HPDE6-E6E7 (cell line): ENCODE measurements around the gene WIPI1.
"Not testable (repeated sequence)": the region's sequence is repeated elsewhere in the genome, so short reads cannot be mapped to it uniquely, and the experiment has no call there.

Experiments
- DNase-seq: peaks from one replicate; pipeline ENCODE4 v3.0.0; 2011; ENCODE audit warnings: missing footprints; ENCODE audit errors: extremely low spot score

WIPI1 gene

DNA sequence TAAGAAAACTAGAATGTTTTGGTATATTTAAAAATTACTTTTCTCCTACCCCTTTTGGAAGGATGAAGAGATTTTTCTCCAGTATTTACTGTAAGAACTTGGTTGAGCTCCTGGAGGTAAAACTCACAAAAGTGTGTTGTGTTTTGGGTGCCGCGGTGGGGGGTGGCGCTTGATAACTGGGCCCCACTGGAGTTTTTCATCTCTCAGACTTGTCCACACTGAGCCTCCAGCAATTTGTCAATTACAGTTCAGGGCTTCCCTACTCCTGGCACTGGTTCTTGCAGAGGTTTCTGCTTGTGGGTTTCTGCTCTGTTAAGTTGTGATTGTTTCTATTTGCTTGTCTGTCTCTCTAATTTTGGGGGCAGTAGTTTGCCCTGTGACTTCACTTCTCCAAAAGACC is 40.0 kb downstream of the WIPI1 start:
- no peak for DNase-seq

DNA sequence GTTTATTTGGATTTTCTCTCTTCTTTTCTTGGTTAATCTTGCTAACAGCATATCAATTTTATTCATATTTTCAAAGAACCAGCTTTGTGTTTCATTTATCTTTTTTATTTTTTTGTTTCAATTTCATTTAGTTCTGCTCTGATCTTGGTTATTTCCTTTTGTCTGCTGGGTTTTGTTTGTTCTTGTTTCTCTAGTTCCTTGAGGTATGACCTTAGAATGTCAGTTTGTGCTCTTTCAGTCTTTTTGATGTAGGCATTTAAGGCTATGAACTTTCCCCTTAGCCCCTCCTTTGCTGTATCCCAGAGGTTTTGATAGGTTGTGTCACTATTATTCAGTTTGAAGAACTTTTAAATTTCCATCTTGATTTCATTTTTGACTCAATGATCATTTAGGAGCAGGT is 42.4 kb downstream of the WIPI1 start:
- not testable (repeated sequence) for DNase-seq

DNA sequence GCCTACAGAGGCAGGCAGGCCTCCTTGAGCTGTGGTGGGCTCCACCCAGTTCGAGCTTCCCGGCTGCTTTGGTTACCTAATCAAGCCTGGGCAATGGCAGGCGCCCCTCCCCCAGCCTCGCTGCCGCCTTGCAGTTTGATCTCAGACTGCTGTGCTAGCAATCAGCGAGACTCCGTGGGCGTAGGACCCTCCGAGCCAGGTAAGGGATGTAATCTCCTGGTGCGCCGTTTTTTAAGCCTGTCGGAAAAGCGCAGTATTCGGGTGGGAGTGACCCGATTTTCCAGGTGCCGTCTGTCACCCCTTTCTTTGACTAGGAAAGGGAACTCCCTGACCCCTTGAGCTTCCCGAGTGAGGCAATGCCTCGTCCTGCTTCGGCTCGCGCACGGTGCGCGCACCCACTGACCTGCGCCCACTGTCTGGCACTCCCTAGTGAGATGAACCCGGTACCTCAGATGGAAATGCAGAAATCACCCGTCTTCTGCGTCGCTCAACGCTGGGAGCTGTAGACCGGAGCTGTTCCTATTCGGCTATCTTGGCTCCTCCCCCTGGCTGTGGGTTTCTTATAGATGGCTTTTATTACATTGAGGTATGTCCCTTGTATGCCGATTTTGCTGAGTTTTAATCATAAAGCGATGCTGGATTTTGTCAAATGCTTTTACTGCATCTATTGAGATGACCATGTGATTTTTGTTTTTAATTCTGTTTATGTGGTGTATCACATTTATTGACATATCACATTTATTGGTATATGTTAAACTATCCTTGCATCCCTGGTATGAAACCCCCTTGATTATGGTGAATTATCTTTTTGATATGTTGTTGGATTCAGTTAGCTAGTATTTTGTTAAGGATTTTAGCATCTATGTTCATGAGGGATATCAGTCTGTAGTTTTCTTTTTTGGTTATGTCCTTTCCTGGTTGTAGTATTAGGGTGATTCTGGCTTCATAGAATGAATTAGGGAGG is 43.4 kb downstream of the WIPI1 start:
- not testable (repeated sequence) for DNase-seq

DNA sequence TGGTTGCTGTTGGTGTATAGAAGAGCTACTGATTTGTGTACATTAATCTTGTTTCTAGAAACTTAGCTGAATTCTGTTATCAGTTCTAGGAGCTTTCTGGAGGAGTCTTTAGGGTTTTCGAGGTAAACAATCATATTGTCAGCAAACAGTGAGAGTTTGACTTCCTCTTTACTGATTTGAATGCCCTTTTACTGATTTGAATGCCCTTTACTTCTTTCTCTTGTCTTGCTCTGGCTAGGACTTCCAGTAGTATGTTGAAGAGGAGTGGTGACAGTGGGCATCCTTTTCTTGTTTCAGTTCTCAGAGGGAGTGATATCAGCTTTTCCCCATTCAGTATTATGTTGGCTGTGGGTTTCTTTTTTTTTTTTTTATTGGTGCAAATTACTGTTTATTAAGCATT is 49.6 kb downstream of the WIPI1 start:
- DNase-seq = not testable (repeated sequence)

DNA sequence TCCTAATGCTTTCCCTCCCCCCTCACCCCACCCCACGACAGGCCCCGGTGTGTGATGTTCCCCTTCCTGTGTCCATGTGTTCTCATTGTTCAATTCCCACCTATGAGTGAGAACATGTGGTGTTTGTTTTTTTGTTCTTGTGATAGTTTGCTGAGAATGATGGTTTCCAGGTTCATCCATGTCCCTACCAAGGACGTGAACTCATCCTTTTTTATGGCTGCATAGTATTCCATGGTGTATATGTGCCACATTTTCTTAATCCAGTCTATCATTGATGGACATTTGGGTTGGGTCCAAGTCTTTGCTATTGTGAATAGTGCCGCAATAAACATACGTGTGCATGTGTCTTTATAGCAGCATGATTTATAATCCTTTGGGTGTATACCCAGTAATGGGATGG is 53.5 kb downstream of the WIPI1 start:
- not testable (repeated sequence) for DNase-seq

DNA sequence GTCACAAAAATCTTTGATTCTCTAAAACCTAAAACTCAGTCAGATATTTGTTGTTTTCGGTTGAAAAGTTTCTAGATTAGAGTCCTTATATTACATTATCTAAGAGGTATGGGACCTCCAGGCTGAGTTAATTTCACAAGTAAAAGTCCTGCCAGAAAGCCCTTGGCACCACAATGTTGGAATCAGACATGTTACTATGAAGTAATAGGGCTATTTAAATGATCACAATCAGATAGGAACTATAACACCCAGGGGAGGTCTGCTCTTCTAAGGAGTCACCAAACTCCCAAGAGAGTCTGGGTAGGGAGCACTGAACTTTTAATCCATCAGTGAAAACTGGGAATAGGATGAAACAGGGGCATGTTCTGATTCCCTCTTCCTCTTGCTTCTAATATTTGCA is 54.2 kb downstream of the WIPI1 start:
- no peak for DNase-seq

DNA sequence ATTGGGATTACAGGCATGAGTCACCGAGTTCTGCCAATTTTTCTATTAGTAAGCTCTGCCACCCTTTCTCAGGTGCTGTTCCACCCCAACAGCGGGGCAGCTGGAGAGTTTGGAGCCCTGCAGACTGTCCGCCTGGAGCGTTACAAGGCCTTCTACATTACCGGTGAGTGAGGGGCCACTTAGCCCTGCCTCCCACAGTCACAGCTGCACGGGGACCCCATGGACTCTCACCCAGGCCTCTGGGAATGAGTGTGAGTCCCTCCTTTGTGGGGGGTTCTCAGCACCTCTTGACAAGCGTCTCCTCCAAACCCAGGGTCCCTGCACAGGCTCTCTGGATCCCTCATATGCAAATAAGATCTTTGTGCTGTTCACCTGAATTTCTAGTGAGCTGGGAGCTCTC is 56.0 kb downstream of the WIPI1 start:
- no peak for DNase-seq

DNA sequence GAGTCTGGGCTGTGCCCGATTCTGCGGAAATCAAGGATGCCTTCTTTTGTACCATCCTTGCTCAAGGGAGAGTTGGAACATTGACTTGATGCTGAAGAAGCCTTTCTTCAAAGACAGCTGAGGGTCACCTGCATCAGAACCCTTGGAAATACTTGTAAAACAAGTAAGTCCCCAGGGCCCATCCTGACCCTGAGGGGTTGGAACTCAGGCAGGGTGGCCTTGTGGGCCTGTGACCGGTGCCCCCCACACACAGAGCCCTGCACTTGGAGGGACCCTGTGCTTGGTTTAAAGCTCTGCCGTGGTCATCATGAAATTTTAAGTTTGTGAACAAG is 56.9 kb downstream of the WIPI1 start:
- no peak for DNase-seq

DNA sequence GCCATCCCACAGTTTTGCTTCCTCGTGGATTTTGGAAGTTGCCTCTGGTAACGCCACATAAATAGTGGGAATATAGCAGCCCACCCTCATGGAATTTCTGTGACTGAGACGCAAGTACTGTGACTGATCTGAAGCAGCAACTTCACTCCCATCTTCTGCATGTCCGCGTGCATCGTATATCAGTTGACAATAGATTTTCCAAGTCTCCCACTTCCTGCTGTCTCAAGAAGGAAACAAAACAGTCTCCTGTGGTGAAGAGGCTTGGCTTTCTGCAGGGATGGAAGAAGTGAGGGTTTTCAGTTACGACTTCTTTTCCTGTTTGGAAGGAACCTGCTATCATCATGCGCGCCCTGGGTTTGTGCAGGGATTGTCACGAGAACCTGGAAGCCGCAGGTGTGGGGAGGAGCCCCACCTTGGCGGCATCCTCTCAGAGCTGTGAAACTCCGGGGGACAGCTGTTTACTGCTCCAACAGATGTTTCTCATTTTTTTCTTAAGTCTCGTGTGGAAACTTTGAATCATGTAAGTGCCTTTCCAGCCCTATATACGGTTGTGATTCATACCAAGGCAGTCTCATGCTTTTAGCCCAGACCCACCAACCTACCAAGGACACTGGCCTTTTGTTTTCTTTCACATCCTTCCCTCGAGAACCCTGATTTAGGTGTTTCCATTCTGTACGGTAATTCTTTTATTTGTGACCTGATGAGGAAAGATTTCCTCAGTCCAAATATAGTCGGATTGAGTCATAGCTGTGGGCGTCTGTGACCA is 57.5 kb downstream of the WIPI1 start:
- no peak for DNase-seq

DNA sequence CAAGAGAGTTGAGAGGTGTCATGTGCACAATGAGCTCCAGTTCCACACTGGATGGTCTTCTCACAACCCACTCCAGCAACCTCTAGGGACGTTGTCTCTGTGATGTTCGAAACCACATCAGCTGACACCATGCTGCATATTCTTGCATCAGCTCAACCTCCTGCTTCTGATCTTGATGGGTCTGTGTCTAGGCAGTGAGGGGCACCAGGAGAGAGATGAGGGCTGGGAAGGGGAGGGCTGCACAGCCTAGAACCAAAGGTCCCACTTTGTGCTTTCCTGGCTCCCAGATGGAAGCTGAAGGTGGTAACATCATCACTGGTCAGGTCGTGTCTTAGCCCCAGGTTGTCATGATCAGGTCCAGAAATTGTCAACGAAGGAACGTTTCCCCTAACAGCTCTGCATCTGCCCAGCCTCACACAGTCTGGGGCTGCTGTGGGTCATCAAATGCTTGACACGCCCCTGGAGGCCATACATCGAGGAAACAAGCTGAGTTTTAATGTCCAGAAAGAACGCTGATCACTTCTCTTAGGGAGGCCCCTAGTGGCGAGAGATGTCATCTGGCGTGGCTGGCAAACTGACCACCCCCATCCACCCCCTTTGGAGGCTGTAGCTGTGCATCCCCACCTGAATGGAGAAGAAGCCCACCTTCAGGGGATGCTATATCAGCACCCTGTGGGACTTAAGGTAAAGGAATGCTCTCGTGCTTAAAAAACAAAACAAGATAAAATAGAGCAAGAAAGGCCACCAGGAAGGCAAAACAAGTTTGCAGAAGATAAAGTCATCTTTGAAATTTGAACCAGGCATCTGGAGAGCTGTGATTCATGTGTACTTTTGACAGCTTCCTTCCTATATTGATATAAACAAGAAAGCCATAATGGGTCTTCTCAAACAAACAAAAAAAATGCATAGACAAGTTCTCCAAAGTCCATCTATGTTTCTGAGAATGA is 58.3 kb downstream of the WIPI1 start:
- DNase-seq = peak; percentile 83

DNA sequence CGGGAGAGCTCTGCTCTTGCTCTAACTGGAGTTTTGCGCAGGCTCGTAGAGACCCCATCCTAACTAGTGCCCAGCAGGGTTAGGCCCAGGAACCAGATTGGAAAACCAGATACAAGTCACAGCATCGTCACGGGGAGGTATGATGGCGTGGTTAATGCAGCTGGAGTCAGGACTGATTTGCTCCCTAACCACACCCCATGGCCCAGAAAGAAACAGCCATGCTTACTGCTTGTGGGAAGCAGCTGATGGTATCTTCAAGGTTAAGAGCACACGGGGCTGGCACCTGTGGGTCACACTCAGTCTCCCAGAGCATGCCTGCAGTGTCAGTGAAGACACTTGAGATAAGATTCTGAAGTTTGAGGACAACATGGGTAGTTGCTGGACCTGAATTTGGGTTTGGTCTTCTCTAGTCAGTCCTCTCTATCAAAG is 60.2 kb downstream of the WIPI1 start:
- DNase-seq = no peak

DNA sequence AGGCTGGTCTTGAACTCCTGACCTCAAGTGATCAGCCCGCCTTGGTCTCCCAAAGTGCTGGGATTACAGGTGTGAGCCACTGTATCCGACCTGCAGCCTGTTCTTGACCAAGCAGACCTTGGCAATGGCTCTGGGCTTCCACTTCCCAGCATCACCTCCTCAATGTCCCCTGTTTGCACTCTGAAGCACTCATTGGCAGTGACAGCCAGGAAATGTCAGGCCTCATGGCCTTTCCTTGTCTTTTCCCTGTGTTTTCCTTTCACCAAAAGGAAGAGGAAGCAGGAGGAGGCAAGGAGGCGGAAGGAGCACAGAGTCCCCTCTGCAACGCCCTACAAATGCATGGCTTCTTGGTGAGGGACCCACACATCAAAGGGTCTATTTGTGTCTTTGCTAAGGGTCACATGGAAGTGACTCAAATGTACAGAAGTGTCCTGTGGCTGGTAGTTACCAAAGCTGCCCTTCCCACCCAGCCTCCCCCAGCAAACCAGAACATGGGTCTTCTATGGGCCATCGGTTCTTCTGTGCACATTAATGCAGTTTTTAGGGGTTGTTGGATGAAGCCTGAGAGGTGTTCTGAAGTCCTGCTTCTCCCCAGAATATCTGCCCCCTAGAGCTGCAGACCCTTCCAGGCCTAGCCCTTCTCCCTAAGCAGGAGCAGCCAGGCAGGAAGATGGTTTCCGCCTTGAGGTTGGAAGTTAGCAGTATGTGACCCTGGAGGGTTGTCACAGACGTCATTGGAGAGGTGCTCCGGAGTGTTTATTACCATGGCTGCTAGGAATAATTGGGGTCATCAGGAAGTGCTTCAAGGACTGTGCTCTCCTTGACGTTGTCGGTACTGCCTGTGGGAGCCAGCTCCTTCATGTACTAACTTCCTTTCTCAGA is 60.8 kb downstream of the WIPI1 start:
- no peak for DNase-seq

DNA sequence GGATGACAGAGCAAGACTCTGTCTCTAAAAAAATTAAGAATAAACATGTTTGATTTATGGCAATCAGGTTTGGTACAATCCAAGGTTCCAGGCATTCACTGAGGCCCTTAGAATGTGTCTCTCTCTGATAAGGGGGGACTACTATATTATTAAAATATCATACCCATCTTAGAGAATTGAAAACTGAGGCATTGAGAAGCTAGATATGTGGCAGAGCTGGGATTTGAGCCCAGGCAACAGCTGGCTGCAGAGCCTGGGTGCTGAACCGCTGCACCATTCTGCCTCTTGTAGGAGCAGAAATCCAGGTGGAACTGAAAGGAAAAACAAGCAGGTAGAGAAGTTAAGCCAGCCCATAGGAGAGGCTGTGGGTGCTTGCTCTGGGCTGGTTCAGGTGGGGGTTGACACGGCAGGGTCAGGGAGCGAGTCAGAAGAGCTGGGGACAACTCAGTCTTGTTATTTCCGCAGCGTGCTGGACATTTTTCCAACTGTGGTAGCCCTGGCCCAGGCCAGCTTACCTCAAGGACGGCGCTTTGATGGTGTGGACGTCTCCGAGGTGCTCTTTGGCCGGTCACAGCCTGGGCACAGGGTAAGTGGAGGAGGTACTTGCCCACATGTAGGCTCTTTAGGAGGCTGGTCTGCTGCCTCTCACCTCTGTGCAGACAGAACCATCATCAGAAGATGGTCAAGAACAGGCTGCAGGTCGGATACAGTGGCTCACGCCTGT is 62.5 kb downstream of the WIPI1 start:
- no peak for DNase-seq

DNA sequence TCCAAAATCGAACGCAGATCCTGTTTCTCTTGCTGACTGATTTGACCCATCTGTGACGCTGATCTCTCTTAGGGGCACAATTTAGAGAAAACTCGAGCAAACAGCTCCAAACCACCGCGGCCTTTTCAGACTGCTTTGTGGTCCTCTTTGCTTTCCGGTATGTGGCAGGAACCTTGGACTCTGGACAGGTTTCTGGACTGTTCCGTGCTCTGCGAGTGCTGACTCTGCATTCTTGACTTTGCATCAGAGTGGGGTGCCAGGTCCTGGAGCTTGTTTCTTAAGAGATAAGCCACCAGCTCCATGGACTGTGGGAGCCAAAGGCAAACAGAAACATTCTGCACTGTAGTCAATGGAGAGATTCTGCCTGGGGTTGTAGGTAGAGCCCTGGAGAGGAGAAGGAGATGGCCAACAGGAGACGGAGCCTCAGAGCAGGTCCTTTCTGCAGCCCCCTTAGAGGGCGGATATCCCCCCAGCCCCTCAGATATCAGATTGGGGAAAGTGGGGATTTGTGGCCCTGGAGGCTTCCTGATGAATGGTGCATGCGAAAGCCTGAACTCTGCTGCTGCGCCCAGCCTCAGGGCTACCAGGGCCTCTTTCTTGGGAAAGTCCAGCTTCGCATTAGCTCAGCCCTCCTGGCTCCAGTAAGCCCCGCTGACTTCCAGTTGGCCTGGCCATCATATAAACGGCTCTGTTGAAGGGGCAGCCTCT is 65.6 kb downstream of the WIPI1 start:
- DNase-seq = no peak

DNA sequence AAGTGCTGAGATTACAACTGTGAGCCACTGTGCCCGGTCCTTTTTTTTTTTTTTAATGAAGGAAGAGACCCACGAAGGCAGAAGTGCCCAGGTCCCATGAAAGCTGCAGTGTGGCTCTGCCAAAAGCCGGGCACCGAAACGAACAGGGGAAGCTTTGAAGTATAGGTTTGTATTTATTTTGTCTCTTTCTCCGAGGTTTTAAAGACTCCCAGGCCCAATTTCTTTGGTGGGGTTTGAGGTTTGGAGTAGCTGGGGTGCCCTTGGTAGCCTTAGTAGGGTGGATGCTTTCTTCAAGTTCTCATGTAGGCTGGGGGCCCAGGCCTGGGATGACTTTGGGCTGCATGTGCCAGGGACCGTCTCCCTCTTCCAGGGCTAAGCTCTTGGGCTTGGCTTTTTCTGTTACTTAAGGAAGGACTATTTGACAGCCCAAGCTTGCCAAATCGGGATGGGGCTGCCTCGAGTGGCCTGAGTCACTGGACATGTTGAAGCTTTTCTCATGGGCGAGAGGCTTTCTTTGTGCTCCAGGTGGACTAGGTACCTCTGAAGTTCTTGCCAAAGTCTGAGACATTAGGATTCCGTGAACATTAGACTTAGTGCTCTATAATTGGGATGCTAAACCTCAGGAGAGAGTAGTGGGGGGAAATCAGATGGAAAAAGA is 66.3 kb downstream of the WIPI1 start:
- no peak for DNase-seq

DNA sequence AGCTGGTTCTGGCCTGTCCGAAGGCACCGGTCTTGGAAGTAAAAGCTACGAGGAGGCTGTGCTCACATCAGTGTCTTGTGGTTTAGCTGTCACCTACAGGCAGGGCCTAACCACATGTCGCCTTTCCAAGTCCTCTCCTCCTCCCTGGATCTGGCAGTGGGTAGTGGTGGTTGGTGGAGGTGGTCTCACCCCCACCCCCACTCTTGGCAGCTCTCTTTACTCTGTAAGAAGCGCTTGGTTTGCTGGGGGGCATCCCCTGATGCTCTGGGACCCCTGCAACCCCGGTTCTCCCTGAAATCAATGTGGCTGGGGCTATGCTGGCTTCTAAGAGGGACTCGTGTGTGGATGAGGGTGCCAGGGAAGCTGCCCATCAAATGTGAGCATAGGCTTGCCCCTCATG is 68.3 kb downstream of the WIPI1 start:
- no peak for DNase-seq

DNA sequence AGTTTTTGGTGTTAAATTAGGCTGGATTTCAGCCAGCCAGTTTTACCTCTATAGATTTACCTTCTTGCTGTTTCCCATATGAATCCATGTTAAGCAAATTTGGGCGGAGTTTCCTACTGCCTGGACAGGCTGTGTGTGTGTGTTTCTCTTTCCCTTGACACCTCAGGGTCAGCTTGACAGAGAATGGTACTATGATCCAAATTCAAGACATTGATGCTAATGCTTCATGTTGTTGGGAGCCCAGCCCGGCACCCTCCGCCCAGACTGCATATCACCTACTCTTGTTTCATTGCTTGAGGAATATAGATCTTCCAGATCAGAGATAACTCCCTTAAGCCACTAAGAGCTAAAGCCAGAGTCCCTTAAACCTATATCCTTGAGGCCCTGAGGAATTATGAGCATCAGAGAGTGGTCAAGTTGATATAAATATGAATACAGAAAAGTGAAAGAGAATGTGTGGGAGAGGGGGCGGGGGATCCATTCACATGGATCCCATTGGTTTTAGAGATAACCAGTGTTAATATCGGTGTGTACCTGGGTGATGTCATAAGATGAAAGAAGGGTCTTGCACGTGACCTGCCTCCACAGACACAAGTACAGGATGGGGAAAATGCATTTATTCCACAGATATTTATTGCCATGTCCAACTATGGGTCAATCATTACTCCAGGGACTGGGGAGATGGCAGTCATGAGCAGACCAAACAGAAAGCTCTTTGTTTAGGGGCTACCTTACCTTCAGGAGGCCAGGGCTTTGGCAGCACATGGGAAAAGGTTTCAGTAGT is 69.7 kb downstream of the WIPI1 start:
- DNase-seq = no peak
